Activated naive CD4-positive, alpha-beta T cell treated with Interleukin-2 at 50 U/mL for 16 hours (primary cell): ENCODE data around the gene SLC7A8.

ENCODE experiments used
- DNase-seq: peaks from one replicate; pipeline ENCODE4 v3.0.0-alpha.2; 2020

Gene SLC7A8

DNA sequence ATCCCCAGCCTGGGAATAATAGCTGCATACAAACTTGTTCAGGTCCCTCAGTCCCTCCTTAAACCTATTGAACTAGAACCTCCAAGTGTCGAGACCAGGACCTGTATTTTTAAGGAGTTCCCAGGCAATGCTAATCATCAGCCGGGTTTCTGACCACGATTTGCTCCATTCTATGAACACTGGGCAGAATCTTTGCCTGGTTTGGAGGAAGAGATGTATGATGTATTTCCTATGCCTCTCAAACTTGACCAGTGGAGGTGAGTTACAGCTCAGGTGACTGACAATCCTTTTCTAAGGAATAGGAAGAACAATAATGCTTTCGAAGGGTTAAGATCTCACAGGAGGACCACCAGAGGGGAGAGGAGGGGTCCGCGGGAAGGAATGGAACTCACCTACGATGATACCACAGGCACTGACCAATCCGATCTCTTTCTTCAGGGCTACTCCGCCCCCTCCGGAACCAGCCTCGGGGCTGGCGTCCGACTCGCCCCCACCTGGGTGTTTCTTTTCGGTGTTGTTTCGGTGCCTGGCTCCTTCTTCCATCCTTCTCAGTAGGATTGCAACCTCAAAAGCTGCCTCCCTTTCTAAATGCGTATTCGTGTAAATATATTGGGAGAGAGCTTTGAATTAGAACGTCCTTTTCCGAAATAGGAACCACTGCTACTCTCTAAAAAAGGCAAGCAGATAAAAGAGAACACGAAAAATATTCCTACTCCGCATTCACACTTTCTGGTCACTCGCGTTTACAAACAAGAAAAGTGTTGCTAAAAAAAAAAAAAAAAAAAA, 895 bp downstream of the SLC7A8 start:
- peak; percentile 39 for DNase-seq

DNA sequence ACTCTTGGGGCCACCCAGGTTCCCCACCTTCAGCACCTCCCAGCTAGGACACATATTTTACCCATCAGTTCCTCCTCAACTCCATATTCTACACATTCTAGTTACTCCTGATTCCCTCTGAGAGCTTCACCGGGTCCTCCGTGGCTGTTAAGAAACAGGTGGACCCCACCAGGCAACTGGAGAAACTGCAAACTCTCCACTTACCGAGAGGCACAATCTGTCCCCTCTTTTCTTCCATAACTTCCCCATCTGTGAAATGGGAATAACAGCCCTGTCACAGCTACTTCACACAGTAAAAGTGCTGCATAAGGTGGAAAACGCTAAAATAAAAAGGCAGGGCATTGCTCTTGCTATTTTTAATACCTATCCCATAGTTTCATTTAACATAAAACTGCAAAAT, 1.5 kb downstream of the SLC7A8 start:
- DNase-seq, result no peak

GRCh38 chr14:23181453-23181852, 2.0 kb downstream of the SLC7A8 start:
- no peak for DNase-seq

- no peak for DNase-seq
Observed at GRCh38 chr14:23177181-23177580, 6.3 kb downstream of the SLC7A8 start.

- DNase-seq, result no peak
Observed at GRCh38 chr14:23175823-23176222, 7.6 kb downstream of the SLC7A8 start.

GRCh38 chr14:23174296-23175184, 8.9 kb downstream of the SLC7A8 start:
- DNase-seq, result no peak

DNA sequence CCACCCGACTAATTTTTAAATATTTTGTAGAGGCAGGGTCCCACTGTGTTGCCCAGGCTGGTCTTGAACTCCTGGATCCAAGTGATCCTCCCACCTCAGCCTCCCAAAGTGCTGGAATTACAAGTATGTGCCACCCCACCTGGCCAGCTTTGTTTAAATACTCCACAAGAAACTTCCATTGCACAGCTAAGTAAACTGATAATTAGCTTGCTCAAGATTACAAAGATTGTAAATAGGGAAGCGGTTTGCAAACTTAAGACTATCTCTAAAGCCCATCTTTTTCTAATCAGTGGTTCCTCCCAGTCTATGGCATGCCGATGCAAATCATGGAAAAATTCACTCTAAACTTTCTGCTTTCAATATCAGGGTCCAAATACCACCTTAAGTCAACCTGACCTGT, 9.7 kb downstream of the SLC7A8 start:
- no peak for DNase-seq

DNA sequence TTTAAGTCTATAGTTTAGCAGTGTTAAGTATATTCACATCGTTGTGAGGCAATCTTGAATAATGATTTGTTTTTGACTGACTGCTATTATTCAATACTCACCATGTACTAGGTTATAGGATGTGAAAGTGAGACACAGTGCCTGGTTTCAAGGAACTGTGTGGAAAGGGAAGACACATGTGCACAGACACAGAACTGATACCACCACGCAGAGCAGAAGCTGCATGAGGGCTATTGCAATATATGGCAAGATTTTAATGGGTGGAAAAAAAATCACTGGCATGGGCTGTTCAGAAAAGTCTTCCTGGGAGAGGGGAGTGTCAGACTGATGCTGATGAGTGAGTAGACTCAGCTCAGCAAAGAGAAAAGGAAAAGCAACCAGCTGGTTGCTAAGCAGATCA, 10.4 kb downstream of the SLC7A8 start:
- no peak for DNase-seq

- DNase-seq, result no peak
Observed at GRCh38 chr14:23172574-23172973, 10.9 kb downstream of the SLC7A8 start.

- DNase-seq, result no peak
Observed at GRCh38 chr14:23172096-23172495, 11.4 kb downstream of the SLC7A8 start.

DNA sequence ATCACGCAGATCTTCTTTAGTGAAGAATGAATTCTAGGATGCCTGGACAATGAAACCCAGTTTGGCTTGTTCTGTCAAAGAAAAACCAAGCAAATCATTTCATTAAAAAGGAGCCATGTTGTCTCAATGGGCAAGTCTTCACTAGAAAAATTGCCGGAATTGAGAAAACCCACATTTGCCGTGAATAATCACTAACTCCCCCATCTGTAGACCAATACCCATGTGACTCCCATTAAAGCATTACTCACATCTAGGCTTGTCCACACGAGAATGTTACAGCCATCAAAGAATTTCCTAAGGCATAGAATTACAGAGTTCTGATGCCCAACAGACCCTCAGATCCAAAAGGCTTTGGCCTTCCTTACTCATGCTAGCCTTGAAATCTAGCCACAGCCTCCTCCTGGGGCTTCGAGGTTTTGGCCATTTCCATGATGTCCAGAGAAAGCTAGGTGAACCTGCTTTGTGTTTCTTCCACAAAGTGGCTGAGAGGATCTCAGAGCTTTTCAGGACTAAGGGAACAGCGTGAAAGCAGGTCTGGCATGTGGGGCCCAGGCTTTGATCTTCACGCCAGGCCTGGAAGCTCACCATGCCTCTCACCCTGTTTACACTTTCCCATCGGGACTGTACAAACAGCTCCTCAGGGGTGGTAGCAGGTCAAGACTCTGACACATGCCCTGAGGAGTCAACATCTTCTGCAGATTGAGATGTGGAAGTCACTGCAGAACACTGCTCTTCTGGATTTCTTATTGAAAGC, 12.1 kb downstream of the SLC7A8 start:
- no peak for DNase-seq

DNA sequence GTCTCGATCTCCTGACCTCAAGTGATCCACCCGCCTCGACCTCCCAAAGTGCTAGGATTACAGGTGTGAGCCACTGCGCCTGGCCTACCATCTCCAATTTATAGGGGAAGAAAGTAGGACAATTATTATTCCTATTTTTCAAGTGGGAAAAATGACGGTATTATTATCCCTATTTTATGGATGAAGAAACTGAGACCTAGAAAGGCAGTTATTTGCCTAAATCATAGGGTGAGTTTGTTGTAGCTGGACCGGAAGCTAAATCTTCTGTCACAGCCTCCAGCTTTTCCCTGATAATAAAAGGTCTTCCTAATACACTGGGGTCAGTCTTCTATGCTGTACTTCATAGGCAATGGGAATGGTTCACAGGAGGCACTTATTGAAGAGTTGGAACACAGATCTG, 13.8 kb downstream of the SLC7A8 start:
- DNase-seq, result no peak

GRCh38 chr14:23168246-23168645, 15.2 kb downstream of the SLC7A8 start:
- no peak for DNase-seq

DNA sequence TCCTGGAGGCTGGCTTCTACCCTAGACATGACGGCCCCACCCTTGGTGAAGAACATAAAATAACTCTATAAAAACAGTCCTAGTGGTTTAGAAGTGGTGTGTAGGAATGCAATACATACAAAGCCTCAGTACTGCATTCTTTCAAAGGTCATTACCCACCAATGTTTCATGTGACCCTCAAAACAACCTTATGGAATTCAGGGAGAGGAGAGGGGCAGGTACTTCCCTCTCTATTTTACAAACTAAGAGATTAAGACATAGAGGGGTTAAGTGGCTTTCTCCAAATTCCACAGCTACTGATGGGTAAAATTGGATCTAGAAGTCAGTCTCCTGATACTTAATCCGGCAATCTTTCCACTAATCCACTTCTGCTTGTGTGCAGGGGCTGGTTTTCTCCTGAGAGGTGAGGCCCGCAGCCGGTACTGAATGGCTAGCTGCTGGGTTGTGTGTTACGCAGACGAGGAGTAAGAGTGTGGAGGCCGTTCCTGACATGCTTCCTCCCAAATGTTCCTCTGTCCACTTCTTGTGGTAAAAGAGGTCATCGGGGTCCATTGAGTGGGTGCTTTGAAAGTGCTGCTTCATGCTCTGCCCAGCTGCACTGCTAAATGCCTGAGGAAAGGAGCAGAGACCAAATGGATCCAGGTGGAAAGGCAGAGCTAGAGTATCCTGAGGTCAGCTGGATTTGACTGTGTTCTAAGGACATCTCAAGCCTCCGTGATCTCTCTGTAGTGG, 16.2 kb downstream of the SLC7A8 start:
- no peak for DNase-seq

DNA sequence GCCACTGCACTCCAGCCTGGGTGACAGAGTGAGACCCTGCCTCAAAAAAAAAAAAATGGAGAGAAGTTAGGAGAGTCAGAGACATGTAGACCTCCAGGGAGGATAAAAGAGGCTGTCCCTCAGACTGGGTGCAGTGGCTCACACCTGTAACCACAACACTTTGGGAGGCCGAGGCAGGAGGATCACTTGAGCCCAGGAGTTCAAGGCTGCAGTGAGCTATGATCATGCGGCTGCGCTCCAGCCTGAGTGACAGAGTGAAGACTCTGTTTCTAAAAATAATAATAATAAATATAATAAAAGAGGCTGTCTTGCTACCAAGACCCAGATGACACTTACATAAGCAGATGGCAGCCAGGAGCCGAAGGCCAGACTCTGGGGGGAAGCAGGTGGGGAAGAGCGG, 18.5 kb downstream of the SLC7A8 start:
- DNase-seq, result no peak

GRCh38 chr14:23164250-23164649, 19.2 kb downstream of the SLC7A8 start:
- no peak for DNase-seq

DNA sequence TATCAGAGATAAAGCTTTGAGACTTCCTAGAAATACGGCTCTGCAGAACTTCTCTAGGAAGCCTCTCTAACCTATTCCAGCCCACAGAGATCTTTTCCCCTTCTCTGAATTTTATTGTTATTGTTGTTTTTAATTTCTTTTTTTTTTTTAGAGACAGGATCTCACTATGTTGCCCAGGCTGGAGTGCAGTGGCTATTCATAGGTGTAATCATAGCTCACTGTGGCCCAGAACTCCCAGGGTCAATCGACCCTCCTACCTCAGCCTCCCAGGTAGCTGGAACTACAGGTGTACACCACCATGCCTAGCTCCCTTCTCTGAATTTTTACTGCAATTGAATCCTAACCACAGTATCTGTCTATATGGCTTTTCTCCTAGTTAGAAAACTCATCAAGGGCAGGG, 19.6 kb downstream of the SLC7A8 start:
- DNase-seq, result no peak

- no peak for DNase-seq
Observed at GRCh38 chr14:23162800-23163199, 20.7 kb downstream of the SLC7A8 start.

DNA sequence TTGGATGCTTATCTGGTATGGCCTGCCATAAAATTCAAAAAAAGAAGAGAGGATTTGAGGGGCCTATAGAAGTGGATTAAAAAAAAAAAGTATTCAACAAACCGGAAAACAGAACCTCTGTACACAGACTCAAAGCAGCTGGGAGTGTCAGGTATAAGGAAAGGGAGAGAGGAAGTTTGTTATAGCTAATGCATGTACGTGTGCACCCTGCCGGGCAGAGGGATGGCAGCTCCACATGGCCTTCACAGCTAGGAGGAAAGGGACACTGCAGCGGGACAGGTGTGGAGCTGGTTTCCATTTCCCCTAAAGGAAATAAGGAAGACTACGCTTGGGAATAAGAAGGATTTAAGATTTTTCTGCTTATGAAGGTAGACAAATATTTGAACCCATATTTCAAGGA, 21.5 kb downstream of the SLC7A8 start:
- DNase-seq, result no peak

DNA sequence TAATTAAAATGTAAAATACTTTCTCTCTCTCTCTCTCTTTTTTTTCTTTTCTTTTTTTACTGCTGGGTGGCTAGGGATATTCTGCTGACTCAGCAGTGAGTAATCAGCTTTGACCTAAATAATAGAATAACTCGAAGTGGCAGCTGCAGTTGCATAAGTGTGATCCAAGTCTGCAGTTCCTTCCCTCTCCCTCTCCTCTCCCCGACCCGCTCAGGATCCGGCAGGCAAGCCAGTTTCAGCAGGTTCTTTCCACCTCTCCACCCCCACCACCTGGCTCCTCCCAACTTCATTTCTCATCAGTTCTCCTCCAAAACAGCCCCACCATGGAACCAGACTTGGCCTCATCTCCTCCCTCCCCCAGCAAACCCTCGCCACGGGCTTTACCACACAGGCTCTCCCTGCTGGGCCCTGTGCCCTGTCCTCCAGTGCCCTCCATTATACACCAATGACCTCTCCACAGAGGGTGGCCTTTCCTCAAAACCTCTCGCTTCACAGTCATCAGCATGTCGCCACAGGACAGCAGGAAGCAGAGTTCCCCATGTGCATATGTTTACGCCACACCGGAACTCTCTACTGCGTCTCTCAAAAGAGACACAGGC, 22.4 kb downstream of the SLC7A8 start:
- no peak for DNase-seq

DNA sequence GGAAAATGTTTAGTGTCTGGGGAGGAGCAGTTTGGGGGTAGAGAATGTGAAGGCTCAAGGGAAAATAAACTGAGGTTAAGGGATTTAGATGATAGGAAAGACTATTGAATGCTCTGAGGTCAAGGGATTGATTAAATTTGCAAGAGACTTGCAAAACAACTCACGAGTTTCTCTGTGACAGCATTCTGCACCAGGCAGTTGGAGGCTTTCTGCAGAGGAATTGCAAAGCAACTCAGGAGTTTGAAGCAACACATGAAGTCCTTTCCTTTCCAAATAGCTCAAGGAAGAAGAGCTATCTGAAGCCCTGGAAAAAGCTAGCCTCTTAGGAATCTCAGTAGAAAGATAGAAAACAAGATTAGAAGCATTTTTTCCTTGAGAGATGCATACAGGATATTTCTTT, 23.9 kb downstream of the SLC7A8 start:
- DNase-seq, result no peak

DNA sequence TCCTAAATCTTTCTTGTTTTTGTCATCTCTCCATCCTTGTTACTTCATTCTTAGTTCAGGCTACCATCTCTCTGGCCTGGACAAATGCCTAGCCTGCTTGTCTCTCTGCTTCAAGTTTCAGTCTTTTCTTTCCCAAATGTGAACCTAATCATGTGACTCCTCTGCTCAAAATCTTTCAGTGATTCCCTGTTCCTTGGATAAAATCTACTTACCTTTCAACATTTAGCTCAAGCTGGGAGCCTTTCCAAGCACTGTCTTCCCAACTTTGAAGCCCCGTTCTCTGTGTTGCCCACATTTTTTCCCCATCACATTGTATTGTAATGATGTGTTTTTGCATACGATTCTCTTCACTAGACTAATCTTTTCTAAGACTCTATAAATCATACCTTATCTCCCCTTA, 24.7 kb downstream of the SLC7A8 start:
- no peak for DNase-seq
